Measurements from ENCODE around the gene DYRK1A. TPM values are rescaled to one million over a fixed set of nuclear protein-coding genes. Genes with fewer than 3 reads are reported as not detected.
"Not testable (repeated sequence)": the region's sequence is repeated elsewhere in the genome, so short reads cannot be mapped to it uniquely, and the experiment has no call there.

The DYRK1A gene
- polyA plus RNA-seq, 1 donor = 58.9 TPM

DNA sequence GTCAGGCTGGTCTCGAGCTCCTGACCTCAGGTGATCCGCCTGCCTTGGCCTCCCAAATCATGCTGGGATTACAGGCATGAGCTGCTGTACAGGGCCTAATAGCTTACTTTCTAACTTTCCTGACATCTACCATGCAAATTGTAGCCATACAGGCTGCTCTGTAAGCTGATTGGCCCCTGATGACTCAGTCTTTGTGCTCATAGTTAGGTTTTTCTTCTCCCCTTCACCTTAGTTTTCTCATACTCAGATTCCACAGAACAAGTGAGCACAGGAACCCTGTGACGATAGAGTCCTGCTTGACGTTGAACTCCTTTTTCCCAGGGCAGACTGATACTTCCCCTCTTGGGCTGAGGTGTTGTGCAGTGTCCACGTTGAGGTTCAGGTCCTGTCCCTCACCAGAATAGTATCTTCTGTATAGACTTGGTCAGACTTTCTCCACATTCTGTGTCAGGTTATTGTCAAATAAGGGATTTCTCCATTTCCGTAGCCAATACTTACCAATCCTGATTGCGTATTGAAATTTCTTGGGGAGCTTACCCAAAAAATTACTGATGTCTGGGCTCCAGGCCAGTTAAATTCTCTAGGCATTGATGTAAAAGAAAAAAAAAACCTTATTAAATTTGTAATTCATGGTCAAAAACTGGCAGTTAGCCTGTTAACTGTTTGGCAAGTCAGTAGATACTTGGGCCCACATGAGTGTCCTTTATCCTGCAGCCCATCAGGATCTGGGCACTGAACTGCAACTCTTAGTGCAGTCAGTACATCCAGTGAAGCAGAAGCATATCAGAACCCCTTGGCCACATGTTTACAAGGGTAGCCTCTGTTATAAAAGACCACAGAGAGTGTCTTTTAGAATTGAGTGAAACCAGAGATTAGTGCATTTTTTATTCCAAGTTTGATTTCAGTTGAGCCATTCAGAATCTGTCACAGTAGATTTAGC is 118.2 kb downstream of the DYRK1A start:
- peak; percentile 14 for DNase-seq

- DNase-seq = no peak
Measured at GRCh38 chr21:37489553-37489952, 123.0 kb downstream of the DYRK1A start.

DNA sequence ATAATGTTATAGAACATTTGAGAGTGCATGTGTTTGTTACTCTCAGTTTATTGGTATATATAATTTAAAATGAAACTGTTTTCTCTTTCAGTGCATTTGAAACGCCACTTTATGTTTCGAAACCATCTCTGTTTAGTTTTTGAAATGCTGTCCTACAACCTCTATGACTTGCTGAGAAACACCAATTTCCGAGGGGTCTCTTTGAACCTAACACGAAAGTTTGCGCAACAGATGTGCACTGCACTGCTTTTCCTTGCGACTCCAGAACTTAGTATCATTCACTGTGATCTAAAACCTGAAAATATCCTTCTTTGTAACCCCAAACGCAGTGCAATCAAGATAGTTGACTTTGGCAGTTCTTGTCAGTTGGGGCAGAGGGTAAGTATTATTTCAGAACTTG is 123.5 kb downstream of the DYRK1A start:
- no peak for DNase-seq

DNA sequence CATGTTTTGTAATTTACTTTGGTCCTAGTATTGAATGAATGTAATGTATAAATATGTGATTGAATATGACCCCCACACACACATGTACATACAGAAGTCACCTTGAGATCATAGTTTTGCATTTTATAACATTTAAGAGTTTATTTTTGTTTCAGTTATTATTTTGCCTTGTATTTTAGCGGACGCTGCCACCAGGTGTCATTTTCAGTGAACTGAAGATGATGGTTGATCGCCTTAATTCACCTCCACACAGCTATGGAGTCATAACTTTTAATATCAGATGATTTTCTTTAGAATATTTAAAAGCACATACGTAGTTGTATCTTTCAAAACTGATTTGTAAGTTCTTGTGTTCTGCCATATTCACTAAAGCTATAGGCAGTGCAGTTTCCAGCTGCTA is 130.4 kb downstream of the DYRK1A start:
- DNase-seq = no peak

DNA sequence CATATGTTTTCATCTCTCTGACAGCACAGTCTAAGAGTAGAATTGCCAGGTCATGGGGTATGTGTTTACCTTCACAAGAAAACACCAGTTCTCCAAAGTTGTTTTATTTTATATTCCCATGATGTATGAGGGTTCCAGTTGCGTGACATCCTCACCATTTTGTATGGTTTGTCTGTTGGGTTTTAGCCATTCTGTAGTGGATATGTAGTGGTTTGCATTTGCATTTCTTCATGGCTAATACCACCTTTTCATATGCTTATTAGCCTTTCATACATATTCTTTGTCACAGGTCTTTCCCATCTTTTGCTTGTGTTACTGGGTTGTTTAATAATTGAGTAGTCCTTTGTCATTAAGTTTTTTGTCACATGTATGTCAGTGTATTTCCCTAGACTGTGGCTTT is 132.1 kb downstream of the DYRK1A start:
- no peak for DNase-seq

DNA sequence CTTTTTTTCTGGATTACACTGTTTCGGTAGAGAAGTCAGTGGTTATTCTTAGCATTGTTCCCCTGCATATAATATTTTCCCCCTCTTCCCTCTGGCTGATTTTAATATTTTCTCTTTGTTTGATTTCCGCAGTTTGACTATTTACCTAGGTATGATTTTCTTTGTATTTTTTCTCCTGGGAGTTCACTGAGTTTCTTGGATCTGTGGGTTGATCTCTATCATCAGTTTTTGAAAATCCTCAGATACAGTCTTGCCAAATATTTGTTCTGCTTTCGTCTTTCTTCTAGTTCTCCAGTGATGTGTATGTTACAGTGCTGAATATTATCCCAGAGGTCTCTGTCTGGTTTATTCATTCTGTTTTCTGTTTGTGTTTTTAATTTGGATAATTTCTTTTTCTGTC is 136.4 kb downstream of the DYRK1A start:
- DNase-seq = no peak

- no peak for DNase-seq
Measured at GRCh38 chr21:37503848-37504467, 137.4 kb downstream of the DYRK1A start.

DNA sequence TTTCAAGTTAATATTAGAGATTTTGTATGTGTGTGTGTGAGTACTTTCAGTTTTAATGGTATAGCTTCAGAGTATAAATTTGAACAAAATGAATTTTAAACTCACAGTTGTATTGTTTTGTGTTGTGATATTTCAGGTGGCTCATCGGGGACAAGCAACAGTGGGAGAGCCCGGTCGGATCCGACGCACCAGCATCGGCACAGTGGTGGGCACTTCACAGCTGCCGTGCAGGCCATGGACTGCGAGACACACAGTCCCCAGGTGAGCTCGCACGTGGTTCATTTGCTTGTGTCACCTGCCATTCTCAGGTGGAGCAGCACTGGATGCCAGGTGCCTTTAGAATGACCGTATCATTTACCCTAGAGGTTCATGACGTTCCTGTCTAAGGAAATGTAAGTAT is 139.4 kb downstream of the DYRK1A start:
- DNase-seq = no peak

- no peak for DNase-seq
Measured at GRCh38 chr21:37507716-37508115, 141.1 kb downstream of the DYRK1A start.

DNA sequence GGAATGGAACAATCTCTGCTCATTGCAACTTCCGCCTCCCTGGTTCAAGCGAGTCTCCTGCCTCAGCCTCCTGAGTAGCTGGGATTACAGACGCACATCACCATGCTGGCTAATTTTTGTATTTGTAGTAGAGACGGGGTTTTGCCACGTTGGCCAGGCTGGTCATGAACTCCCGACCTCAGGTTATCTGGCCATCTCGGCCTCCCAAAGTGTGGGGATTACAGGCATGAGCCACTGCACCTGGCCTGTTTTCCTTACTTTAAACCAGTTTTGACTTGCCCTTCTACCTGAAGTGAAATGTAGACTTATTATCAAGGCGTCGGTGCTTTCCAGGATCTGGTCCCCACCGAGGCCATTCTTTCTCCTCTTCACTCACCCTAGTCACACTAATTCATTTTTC is 141.8 kb downstream of the DYRK1A start:
- no peak for DNase-seq

DNA sequence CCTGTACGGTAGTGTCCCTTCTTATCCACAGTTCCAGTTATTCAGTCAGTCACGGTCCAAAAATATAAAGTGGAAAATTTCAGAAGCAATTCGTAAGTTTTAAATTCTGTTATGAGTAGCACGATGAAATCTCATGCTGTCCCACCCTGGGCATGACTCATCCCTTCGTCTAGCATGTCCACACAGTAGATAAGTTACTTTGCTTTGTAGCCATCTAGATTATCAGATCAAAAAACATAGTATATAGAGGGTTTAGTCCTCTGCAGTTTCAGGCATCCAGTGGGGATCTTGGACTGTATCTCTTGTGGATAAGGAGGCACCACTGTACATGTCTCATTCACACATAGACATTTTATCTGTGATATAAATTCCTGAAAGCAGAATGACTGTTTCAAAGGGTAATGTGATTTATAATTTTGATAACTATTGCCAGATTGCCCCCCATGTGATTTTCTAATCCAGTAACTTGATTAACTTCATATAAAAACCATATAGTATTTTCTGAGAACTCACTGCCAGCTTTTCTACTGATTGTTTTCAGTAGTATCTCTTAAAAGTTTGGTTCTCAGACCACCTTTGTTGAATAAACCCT is 143.3 kb downstream of the DYRK1A start:
- DNase-seq = no peak

- DNase-seq = no peak
Measured at GRCh38 chr21:37511848-37512247, 145.3 kb downstream of the DYRK1A start.

DNA sequence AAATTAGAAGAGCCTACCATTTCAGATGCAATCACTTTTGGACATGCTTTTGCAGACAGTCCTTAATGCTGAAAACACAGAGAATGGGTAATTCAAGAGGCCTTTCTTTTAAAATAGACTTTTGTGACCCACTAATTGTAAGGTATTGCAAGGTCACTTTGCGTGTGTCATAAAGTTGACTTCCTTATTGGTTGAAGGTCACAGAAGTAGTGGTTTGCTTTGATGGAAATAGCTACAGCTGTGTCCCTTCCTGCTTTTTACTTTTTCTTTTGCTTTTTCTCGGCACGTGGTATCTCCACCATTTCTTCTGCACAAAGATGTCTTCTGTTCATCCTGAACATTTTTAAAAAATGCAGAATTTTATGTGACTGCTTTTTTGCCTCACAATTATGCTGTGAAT is 146.8 kb downstream of the DYRK1A start:
- DNase-seq = no peak

DNA sequence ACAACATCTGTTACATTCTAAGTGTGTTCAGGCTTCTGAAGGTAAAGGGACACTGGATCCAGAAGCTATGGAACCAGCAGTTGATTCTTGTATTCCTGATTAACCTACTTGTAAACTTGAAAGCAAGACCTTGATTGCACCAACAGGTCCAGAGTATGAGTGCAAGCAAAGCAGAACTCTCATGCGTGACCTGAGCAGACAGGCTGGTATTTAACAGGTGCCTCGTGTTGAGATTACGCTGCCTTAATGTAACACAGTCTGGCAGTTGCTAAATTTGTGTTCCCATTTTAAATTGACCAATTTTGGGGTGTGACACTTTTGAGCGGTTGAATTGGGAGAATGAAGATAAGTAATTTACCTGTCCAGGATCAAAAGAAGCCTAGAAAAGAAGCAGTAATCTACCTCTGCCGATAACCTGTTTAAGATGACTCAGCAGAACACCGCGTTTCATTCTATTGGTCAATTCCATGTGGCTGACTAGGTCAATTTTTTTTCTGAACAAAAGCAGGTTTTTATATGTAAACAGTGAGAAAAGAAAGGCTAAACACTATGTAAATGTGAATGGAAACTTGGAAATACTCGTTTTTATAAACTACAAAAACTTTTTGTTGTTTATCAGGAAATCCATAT is 147.6 kb downstream of the DYRK1A start:
- DNase-seq = no peak

DNA sequence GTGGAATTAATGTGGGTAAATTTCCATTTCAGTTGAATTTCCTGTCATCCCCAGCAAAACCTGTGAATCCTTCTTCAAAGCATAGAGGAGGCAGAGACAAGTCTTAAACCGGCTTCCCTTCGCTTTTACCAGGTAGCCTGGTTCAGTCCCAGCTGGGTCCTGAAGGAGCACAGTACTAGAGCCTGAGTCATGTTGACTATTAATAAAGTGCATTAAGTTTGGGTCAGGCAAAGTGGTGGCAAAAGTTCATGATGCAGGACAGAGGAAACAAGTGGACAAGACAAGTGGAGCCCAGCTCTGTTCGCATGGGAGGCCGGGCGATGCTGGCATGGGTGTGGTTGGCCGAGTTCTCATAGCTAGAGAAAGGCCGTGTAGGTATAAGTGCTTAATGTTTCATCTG is 150.4 kb downstream of the DYRK1A start:
- no peak for DNase-seq

DNA sequence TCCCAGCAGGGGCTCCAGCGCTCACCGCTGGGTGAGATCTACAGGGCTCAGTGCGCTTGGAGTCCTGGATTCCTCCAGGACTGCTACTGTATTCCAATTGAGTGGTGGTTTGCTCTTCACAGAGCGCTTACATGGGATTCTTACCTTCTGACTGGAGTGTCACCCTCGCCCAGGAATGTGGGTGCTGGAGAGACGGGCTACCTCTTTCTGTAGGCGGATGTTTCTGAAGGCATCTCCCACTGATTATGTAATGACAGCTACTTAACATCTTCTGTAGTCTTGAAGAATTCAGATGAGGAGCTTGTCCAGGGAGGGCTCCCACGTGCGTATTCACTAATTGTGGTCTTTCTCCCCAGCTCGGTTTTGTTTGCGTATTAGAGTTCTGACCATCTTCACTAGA is 154.2 kb downstream of the DYRK1A start:
- DNase-seq = no peak

DNA sequence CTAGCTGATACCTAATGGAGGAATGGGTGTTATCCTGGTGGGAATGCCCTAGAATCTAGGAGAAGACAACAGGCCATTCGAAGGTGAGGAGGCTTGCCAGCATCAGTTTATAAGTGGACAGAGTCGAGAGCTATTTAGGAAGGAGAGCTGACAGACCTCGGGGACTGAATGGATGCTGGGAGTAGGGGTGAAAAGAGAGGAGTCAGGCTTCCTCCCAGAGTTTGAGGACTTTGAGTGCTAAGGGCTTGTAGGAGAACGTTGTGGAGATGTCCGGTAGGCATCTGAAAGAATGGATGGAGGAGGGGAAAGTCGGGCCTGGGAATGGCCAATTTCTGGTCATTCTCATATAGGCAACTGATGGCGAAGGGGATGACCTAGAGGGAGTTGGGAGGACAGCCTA is 155.1 kb downstream of the DYRK1A start:
- no peak for DNase-seq

GRCh38 chr21:37522641-37523295 is 156.2 kb downstream of the DYRK1A start:
- no peak for DNase-seq

- DNase-seq = not testable (repeated sequence)
Measured at GRCh38 chr21:37524944-37525343, 158.4 kb downstream of the DYRK1A start.

GRCh38 chr21:37525810-37526209 is 159.2 kb downstream of the DYRK1A start:
- DNase-seq = no peak

DNA sequence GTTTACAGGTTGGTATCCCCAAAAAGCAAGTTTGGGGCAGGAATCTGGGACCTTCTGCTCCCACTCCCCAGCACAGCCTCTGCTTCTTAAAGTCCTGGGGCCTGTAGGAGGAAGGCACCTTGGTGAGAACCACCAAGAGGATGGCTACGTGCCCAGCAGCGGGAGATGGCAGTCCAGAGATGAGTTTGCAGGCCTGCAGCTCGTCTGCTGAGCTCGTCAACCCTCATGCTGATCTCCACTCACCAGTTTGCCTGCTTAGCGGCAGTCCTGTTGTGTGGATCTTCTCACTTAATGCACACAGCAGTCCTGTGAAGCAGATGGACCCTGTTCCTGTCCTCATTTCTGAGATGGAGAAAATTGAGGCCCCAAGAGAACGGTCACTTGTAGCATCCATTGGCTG is 160.5 kb downstream of the DYRK1A start:
- no peak for DNase-seq

- no peak for DNase-seq
Measured at GRCh38 chr21:37527716-37528115, 161.1 kb downstream of the DYRK1A start.

All from hindlimb muscle (tissue), 1 donor.